Activated B cell treated with CpG ODN at 0.5 μM for 24 hours (primary cell): ENCODE data around the gene CD163. TPM values are rescaled to one million over a fixed set of nuclear protein-coding genes. Genes with fewer than 3 reads are reported as not detected.
"Not testable (repeated sequence)": the region's sequence is repeated elsewhere in the genome, so short reads cannot be mapped to it uniquely, and the experiment has no call there.

ENCODE experiments used
- ATAC-seq: fragments of 200-7000 bp; cut with Tn5 transposase; one replicate; pipeline ENCODE4 v1.10.0; 2021; ENCODE audit warnings: low read depth, mild to moderate bottlenecking, moderate library complexity
- CTCF ChIA-PET: fragments of 350-600 bp; sonication (Branson Sonifier 250); formaldehyde crosslinking; loops from one replicate; lab custom pipeline; 2021; ENCODE audit warnings: antibody characterized with exemption; lab: Charles Lee
- POLR2A ChIA-PET: fragments of 350-600 bp; sonication (Branson Sonifier 250); formaldehyde crosslinking; loops from one replicate; lab custom pipeline; 2021; ENCODE audit warnings: antibody characterized with exemption; lab: Charles Lee
- DNase-seq: peaks from one replicate; pipeline ENCODE4 v3.0.0; 2022
- H3K27ac Mint-ChIP-seq: one replicate; pipeline ENCODE4 v1.8.0; 2020; ENCODE audit warnings: mixed read lengths
- H3K27me3 Mint-ChIP-seq: one replicate; pipeline ENCODE4 v1.8.0; 2021; ENCODE audit warnings: mixed read lengths
- H3K36me3 Mint-ChIP-seq: one replicate; pipeline ENCODE4 v1.8.0; 2021; ENCODE audit warnings: low read depth, mixed read lengths
- H3K4me1 Mint-ChIP-seq: one replicate; pipeline ENCODE4 v1.8.0; 2021; ENCODE audit warnings: mixed read lengths
- H3K4me3 Mint-ChIP-seq: one replicate; pipeline ENCODE4 v1.8.0; 2020; ENCODE audit warnings: mild to moderate bottlenecking, mixed read lengths
- H3K9me3 Mint-ChIP-seq: one replicate; pipeline ENCODE4 v1.8.0; 2020; ENCODE audit warnings: mixed read lengths
- CTCF ChIP-seq: fragments of 200-600 bp; IDR thresholded peaks from one replicate; pipeline ENCODE4 v1.8.0; 2022; ENCODE audit warnings: antibody characterized with exemption, mild to moderate bottlenecking
- intact Hi-C: fragments of 100-400 bp; cut with micrococcal nuclease; formaldehyde crosslinking; loops from one replicate; pipeline ENCODE4 v1.15.1; 2024
- total RNA-seq: library from RNA; stranded (reverse); gene quantifications from 2 replicates; pipeline ENCODE4 v1.2.3, GENCODE V29; 2022

Gene CD163
- total RNA-seq = 0.07 and 0.80 TPM in 2 replicates

- no peak for DNase-seq
- Mint-ChIP-seq H3K4me3 (no peak within 1 kb of the TSS), H3K9me3 (peaks cover 2% of the 10 kb centered on the region), H3K36me3 (no peaks in the 10 kb centered on the region), H3K27ac (no peak within 1 kb of the TSS), H3K27me3 (peaks cover 4% of the 10 kb centered on the region), H3K4me1 (no peaks in the 10 kb centered on the region)
- CTCF ChIA-PET = no interaction called here
- no peak for TF ChIP-seq CTCF
- ATAC-seq = no peak
- POLR2A ChIA-PET = no interaction called here
- intact Hi-C loops = no loop called here
Observed at GRCh38 chr12:7503686-7504415, at the start of gene CD163. Gene CD163 (minus strand): TSS chr12:7503777. CDS start chr12:7503690, 87 bp downstream.

DNA sequence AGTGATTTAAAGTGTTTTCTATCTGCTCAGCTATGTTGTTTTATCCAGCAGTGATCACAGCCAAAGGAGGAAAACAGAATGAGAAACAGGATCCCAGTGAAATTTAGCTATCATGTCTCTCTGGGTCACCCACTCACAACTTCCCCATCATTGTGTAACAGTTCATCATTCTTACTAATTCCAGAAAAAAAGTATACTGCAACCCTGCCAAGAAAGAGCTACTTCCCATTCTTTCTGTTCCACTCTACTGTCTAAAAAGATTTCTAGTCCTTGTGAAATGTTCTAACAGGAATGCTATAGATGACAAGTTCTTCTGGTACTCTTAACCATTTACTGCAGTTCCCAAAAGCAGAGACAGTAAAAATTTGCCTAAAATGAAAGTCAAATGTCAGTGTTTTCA is 39.2 kb upstream of the CD163 start:
- no peak for TF ChIP-seq CTCF
- no peak for DNase-seq
- POLR2A ChIA-PET = no interaction called here
- ATAC-seq = no peak
- H3K4me1 Mint-ChIP-seq = no peaks in the 10 kb centered on the region
- H3K27me3 Mint-ChIP-seq = peaks cover 5% of the 10 kb centered on the region
- no peaks in the 10 kb centered on the region for H3K36me3 Mint-ChIP-seq
- H3K9me3 Mint-ChIP-seq = peaks cover 6% of the 10 kb centered on the region
- H3K27ac Mint-ChIP-seq = no peak overlapping the region
- intact Hi-C loops = no loop called here
- no peak overlapping the region for H3K4me3 Mint-ChIP-seq
- CTCF ChIA-PET = no interaction called here

DNA sequence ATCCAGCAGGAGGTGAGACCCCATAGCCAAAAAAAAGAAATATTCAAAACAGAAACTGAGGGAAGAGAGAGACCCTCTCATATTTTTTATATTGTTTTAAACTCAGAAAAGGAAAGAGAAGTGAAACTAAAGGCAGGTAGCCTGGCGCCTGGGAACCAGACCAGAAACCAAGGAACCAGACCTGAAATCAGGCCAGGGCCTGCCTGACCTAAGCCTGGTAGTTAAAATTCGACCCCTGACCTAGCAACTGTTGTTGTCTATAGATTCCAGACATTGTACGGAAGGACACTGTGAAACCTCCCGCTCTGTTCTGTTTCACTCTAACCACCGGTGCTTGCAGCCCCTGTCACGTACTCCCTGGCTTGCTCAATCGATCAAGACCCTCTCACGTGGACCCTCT is 38.5 kb upstream of the CD163 start:
- CTCF ChIA-PET = no interaction called here
- ATAC-seq = no peak
- POLR2A ChIA-PET = no interaction called here
- peaks cover 6% of the 10 kb centered on the region for H3K9me3 Mint-ChIP-seq
- intact Hi-C loops = no loop called here
- H3K27me3 Mint-ChIP-seq = peaks cover 5% of the 10 kb centered on the region
- no peak overlapping the region for H3K4me3 Mint-ChIP-seq
- H3K36me3 Mint-ChIP-seq = no peaks in the 10 kb centered on the region
- no peaks in the 10 kb centered on the region for H3K4me1 Mint-ChIP-seq
- no peak overlapping the region for H3K27ac Mint-ChIP-seq
- DNase-seq = no peak
- no peak for TF ChIP-seq CTCF

DNA sequence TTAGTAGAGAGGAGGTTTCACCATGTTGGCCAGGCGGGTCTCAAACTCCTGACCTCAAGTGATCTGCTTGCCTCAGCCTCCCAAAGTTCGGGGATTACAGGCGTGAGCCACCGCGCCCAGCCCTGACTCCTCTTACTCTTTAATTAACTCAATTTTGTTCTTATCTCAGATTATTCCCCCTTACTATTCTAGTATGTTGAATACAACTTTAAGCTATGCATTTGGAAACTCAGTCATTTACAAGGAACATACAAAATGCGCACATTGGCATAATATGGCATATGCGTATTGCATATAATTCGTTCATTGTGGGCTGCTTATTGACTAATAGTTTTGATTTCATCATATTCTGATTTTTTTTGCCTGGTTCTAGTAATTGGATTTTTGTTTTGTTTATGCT is 10.8 kb upstream of the CD163 start:
- H3K27me3 Mint-ChIP-seq = peaks cover 4% of the 10 kb centered on the region
- POLR2A ChIA-PET = no interaction called here

DNA sequence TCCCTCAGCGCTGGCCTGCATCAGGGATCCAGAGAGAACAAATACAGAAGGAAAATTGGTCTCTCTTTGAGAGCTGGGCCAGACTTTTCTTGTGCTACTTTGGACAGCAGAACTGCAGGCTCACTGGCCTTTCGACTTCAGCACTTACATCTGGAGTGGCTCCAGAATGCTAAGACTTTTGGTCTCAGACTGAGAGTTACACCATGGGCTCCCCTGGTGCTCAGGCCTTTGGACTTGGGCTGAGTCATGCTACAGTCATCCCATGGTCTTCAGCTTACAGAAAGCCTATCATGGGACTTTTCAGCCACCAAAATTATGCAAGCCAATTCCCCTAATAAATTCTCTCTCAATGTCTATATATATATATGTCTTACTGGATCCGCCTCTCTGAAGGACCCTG is 9.0 kb upstream of the CD163 start:
- Mint-ChIP-seq H3K4me3 (no peak overlapping the region), H3K36me3 (no peaks in the 10 kb centered on the region), H3K4me1 (no peaks in the 10 kb centered on the region), H3K9me3 (peaks cover 2% of the 10 kb centered on the region), H3K27me3 (peaks cover 10% of the 10 kb centered on the region), H3K27ac (no peak overlapping the region)
- no peak for TF ChIP-seq CTCF
- ATAC-seq (no peak), DNase-seq (no peak)
- intact Hi-C loops = no loop called here
- CTCF ChIA-PET = no interaction called here
- POLR2A ChIA-PET = no interaction called here

More for the DNA sequence above, 10.8 kb upstream of the CD163 start:
- no peak for ATAC-seq
- no peak for TF ChIP-seq CTCF
- Mint-ChIP-seq H3K4me3 (no peak overlapping the region), H3K27ac (no peak overlapping the region), H3K9me3 (peaks cover 2% of the 10 kb centered on the region), H3K36me3 (no peaks in the 10 kb centered on the region), H3K4me1 (no peaks in the 10 kb centered on the region)
- CTCF ChIA-PET = no interaction called here
- DNase-seq = no peak
- intact Hi-C loops = no loop called here

GRCh38 chr12:7509793-7510470 is 6.4 kb upstream of the CD163 start:
- H3K4me3 Mint-ChIP-seq, H3K4me1 Mint-ChIP-seq, H3K9me3 Mint-ChIP-seq, ATAC-seq, H3K27me3 Mint-ChIP-seq, POLR2A ChIA-PET, intact Hi-C loops, DNase-seq, H3K27ac Mint-ChIP-seq, CTCF ChIA-PET, H3K36me3 Mint-ChIP-seq: not testable (repeated sequence)
